ENCODE data around the gene BICRA. TPM values are rescaled to one million over a fixed set of nuclear protein-coding genes. Genes with fewer than 3 reads are reported as not detected.
A peak's percentile ranks its signal among the peaks of the same experiment; 100 is the strongest.

Gene BICRA
- total and polyA plus RNA-seq, 9 of the 15 experiments (the other 6 are each of a cell fraction or from before 2014, with no cell fraction given), result 0.01 to 8.8 (median 1.2) TPM

- TF ChIP-seq ZHX1 (conservative IDR thresholded peaks at IDR 0.05; ENCODE audit: low read length) (0 out of 2 replicates have a peak, but pooled peaks have one; percentile 30), ZNF24 (IDR thresholded peaks at IDR 0.05) (no peak), NR2F6 (CRISPR knock-in tag; IDR thresholded peaks at IDR 0.05) (no peak), PHF21A (IDR thresholded peaks at IDR 0.05; ENCODE audit: borderline replicate concordance, low read depth) (no peak), ZNF354B (CRISPR knock-in tag; IDR thresholded peaks at IDR 0.05) (no peak), STAT6 (CRISPR knock-in tag; IDR thresholded peaks at IDR 0.05) (no peak), MCM3 (IDR thresholded peaks at IDR 0.05) (no peak), ESRRB (CRISPR knock-in tag; IDR thresholded peaks at IDR 0.05; ENCODE audit: borderline replicate concordance) (no peak), RBM34 (IDR thresholded peaks at IDR 0.05; ENCODE audit: borderline replicate concordance, insufficient read depth, low read length) (no peak), GABPB2 (CRISPR knock-in tag; conservative IDR thresholded peaks at IDR 0.05) (no peak), CHD1 (IDR thresholded peaks at IDR 0.05; ENCODE audit: low read length) (no peak), KAT8 (IDR thresholded peaks at IDR 0.05; ENCODE audit: low read depth) (no peak), PHF8 (IDR thresholded peaks at IDR 0.05; ENCODE audit: borderline replicate concordance, low read length) (no peak), HMGN3 (IDR thresholded peaks at IDR 0.05; ENCODE audit: borderline replicate concordance, extremely low read depth, insufficient read length, low read depth, low read length) (no peak), POU5F1 (IDR thresholded peaks at IDR 0.05; ENCODE audit: borderline replicate concordance, low read depth, low read length, partially characterized antibody) (no peak), FOXP1 (CRISPR knock-in tag; IDR thresholded peaks at IDR 0.05) (no peak), ZNF76 (CRISPR knock-in tag; IDR thresholded peaks at IDR 0.05; ENCODE audit: borderline replicate concordance) (no peak), FOXA3 (CRISPR knock-in tag; conservative IDR thresholded peaks at IDR 0.05 in 1 of 2, IDR thresholded peaks at IDR 0.05 in 1 of 2) (no peak), ZNF224 (CRISPR knock-in tag; IDR thresholded peaks at IDR 0.05) (no peak), ETS1 (conservative IDR thresholded peaks at IDR 0.05; ENCODE audit: control insufficient read depth, low read depth, low read length) (no peak), C11orf30 (IDR thresholded peaks at IDR 0.05; ENCODE audit: low read depth) (no peak), LEF1 (IDR thresholded peaks at IDR 0.05) (no peak)
These were observed 98.4 kb downstream of the BICRA start (continued) for GRCh38 chr19:47707135-47707925.

Data from K562 (cell line).